NCI-H1694 treated with DMSO at 0.1 percent for 48 hours (cell line): Measurements from ENCODE around the gene ADAMTS2.

Experiments used
- DNase-seq: peaks from one replicate; lab custom pipeline; 2025; lab: John Stamatoyannopoulos, UW

The ADAMTS2 gene

GRCh38 chr5:179311091-179311470 lies 34.2 kb downstream of the ADAMTS2 start:
- no peak for DNase-seq

GRCh38 chr5:179310439-179311090 lies 34.7 kb downstream of the ADAMTS2 start:
- DNase-seq, result no peak

- no peak for DNase-seq
Measured at GRCh38 chr5:179309751-179310320, 35.4 kb downstream of the ADAMTS2 start.

GRCh38 chr5:179309383-179309670 lies 35.9 kb downstream of the ADAMTS2 start:
- DNase-seq, result no peak

- no peak for DNase-seq
Measured at GRCh38 chr5:179308563-179309382, 36.5 kb downstream of the ADAMTS2 start.

GRCh38 chr5:179307931-179308471 lies 37.3 kb downstream of the ADAMTS2 start:
- DNase-seq, result no peak

- no peak for DNase-seq
Measured at GRCh38 chr5:179307013-179307800, 38.1 kb downstream of the ADAMTS2 start.

- DNase-seq, result no peak
Measured at GRCh38 chr5:179306191-179307012, 38.9 kb downstream of the ADAMTS2 start.

- DNase-seq, result no peak
Measured at GRCh38 chr5:179304871-179305270, 40.4 kb downstream of the ADAMTS2 start.

- no peak for DNase-seq
Measured at GRCh38 chr5:179304466-179304865, 40.8 kb downstream of the ADAMTS2 start.

GRCh38 chr5:179303451-179304200 lies 41.6 kb downstream of the ADAMTS2 start:
- DNase-seq, result no peak

GRCh38 chr5:179302499-179303185 lies 42.6 kb downstream of the ADAMTS2 start:
- DNase-seq, result no peak

GRCh38 chr5:179301796-179302195 lies 43.5 kb downstream of the ADAMTS2 start:
- no peak for DNase-seq

GRCh38 chr5:179301376-179301775 lies 43.9 kb downstream of the ADAMTS2 start:
- no peak for DNase-seq

- no peak for DNase-seq
Measured at GRCh38 chr5:179300581-179301180, 44.6 kb downstream of the ADAMTS2 start.

GRCh38 chr5:179298181-179298993 lies 46.9 kb downstream of the ADAMTS2 start:
- no peak for DNase-seq

GRCh38 chr5:179297486-179298180 lies 47.6 kb downstream of the ADAMTS2 start:
- no peak for DNase-seq

- no peak for DNase-seq
Measured at GRCh38 chr5:179297026-179297425, 48.2 kb downstream of the ADAMTS2 start.
